ENCODE data around the gene CTR9.

Gene CTR9

GRCh38 chr11:10829139-10829538 lies 78.1 kb downstream of the CTR9 start:
- no peak for DNase-seq
